ENCODE results near the gene WIPF3. TPM values are rescaled to one million over a fixed set of nuclear protein-coding genes. Genes with fewer than 3 reads are reported as not detected.

The WIPF3 gene
- total RNA-seq, 6 experiments from 2014 or later, result not detected

DNA sequence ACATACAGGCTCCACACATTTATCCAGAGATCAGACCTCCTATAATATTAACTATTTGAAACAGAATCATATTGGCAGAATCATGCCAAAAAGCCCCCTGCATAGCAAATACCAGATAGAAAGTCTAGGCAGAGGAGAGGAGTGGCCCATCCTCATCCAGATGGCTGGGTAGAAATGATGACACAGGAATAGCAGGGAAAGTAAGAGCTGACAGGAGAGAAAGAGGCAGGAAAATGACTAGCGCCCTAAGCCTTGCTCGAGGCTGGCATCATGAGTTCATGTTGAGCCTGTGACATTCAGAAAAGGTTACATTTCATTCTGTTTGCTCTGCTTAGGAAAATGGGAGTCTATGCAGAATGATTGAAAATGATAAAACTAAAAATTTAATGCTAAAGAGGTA lies 27.6 kb downstream of the WIPF3 start:
- H3K36me3 Mint-ChIP-seq (ENCODE audit: low read depth), result no peaks in the 10 kb centered on the region

DNA sequence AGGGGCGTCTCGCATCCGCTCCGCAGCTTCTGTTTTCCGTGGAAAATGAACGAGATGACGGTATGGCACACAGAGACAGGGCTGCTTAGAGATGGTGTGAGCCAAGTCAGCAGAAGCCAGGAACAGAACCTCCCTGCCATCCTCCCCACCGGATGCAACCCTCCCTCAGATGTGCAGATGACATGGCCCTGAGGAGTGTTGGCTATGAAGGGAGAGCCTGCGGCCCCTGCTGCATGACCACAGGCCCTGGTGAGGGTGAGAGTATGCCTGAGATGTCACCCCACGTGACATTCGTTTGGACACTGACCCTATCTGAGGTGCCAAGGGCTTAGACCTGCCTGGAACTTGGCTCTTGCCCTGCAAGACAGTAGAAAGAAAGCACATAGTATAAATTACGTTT lies 29.4 kb downstream of the WIPF3 start:
- H3K36me3 Mint-ChIP-seq (ENCODE audit: low read depth), result no peaks in the 10 kb centered on the region
- TF ChIP-seq, protein P1, sequence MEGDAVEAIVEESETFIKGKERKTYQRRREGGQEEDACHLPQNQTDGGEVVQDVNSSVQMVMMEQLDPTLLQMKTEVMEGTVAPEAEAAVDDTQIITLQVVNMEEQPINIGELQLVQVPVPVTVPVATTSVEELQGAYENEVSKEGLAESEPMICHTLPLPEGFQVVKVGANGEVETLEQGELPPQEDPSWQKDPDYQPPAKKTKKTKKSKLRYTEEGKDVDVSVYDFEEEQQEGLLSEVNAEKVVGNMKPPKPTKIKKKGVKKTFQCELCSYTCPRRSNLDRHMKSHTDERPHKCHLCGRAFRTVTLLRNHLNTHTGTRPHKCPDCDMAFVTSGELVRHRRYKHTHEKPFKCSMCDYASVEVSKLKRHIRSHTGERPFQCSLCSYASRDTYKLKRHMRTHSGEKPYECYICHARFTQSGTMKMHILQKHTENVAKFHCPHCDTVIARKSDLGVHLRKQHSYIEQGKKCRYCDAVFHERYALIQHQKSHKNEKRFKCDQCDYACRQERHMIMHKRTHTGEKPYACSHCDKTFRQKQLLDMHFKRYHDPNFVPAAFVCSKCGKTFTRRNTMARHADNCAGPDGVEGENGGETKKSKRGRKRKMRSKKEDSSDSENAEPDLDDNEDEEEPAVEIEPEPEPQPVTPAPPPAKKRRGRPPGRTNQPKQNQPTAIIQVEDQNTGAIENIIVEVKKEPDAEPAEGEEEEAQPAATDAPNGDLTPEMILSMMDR (IDR thresholded peaks at IDR 0.05), result no peak
- no peak for DNase-seq
- H3K4me3 Mint-ChIP-seq, result no peak overlapping the region
- peaks cover 7% of the 10 kb centered on the region; the same call in 1 of the 2 replicates for H3K4me1 Mint-ChIP-seq (ENCODE audit: low read depth)
- H3K27me3 Mint-ChIP-seq (ENCODE audit: insufficient read depth), result peaks cover 4% of the 10 kb centered on the region
- H3K9me3 Mint-ChIP-seq, result no peaks in the 10 kb centered on the region; the same call in 1 of the 2 replicates
- H3K27ac Mint-ChIP-seq, result no peak overlapping the region

More for the DNA sequence above, 27.6 kb downstream of the WIPF3 start:
- Mint-ChIP-seq H3K27me3 (ENCODE audit: insufficient read depth) (peaks cover 1% of the 10 kb centered on the region), H3K9me3 (no peaks in the 10 kb centered on the region; the same call in 1 of the 2 replicates), H3K4me1 (ENCODE audit: low read depth) (no peaks in the 10 kb centered on the region; the same call in 1 of the 2 replicates), H3K4me3 (no peak overlapping the region), H3K27ac (no peak overlapping the region)
- no peak for DNase-seq
- TF ChIP-seq, protein P1 (IDR thresholded peaks at IDR 0.05), result no peak

DNA sequence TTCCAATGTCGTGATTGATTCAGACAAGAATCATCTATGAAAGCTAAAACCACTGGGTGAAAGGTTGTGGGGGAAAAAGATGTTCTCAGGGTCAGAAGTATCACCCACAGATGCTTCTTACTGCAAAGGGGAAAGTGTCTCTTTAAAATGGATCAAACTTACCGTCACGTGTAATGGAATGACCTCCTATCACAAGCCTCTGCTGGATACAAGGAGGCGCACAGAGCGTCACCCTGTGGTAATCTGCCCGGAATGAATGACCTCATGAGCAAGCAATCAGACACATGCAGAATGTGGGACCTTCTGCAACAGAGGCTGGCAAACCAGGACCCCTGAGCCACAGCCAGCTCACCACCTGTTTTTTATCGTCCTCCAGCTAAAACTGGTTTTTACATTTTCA lies 33.0 kb downstream of the WIPF3 start:
- DNase-seq, result peak; percentile 58
- Mint-ChIP-seq H3K36me3 (ENCODE audit: low read depth) (no peaks in the 10 kb centered on the region), H3K4me3 (no peak overlapping the region), H3K27me3 (ENCODE audit: insufficient read depth) (peaks cover 4% of the 10 kb centered on the region), H3K4me1 (ENCODE audit: low read depth) (peaks cover 7% of the 10 kb centered on the region; the same call in 1 of the 2 replicates), H3K27ac (no peak overlapping the region), H3K9me3 (no peaks in the 10 kb centered on the region)
- TF ChIP-seq, protein P1 (IDR thresholded peaks at IDR 0.05), result no peak; the same call in 1 of the 2 replicates

DNA sequence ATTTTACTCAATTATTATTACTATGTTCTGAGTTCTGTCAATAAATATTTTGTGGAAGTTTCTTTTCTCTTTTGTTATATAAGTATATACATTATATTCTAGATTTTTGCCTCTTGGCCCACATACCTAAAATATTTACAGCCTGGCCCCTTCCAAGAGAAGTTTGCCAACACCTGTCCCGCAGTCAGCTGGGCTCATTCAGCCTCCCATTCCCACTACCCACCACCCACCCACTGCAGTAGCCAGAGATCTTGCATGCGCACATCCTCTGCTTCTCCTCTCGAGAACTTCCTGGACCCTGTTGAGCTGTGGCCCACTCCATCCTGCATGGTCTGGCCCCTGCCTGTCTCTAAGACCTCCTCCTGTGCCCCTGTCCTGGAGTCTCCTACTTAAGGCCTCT lies 33.6 kb downstream of the WIPF3 start:
- Mint-ChIP-seq H3K27me3 (ENCODE audit: insufficient read depth) (peaks cover 6% of the 10 kb centered on the region), H3K4me1 (ENCODE audit: low read depth) (peaks cover 7% of the 10 kb centered on the region; the same call in 1 of the 2 replicates)

DNA sequence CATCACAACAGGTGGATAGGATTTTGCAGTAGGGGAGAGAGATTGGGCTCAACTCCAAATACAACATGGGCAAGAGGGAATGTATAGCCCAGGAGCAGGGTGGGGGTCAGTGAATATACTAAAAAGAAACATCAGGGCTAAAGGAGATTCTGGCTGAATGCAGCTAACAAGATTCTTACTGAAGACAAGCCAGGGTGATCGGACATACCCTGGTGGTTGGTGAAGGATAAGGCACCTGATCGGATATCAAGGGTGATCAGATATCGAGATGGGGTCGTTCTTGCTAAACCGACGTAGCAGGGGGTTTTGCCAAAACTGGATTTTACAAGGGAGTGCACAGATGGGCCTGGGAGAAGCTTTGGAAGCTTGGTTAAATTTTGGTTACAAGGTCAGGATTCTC lies 34.4 kb downstream of the WIPF3 start:
- no peak overlapping the region for H3K4me3 Mint-ChIP-seq
- TF ChIP-seq, protein P1 (IDR thresholded peaks at IDR 0.05), result no peak
- no peaks in the 10 kb centered on the region for H3K36me3 Mint-ChIP-seq (ENCODE audit: low read depth)
- H3K27me3 Mint-ChIP-seq (ENCODE audit: insufficient read depth), result peaks cover 11% of the 10 kb centered on the region
- H3K27ac Mint-ChIP-seq, result no peak overlapping the region
- DNase-seq, result no peak
- no peaks in the 10 kb centered on the region for H3K9me3 Mint-ChIP-seq
- peaks cover 7% of the 10 kb centered on the region; the same call in 1 of the 2 replicates for H3K4me1 Mint-ChIP-seq (ENCODE audit: low read depth)

More for the DNA sequence above, 33.6 kb downstream of the WIPF3 start:
- Mint-ChIP-seq H3K36me3 (ENCODE audit: low read depth) (no peaks in the 10 kb centered on the region), H3K27ac (no peak overlapping the region), H3K9me3 (no peaks in the 10 kb centered on the region), H3K4me3 (no peak overlapping the region)
- TF ChIP-seq, protein P1 (IDR thresholded peaks at IDR 0.05), result no peak
- DNase-seq, result no peak

All from HFFc6 (cell line).